HT-29 (cell line): ENCODE results near the gene TERB1. TPM values are rescaled to one million over a fixed set of nuclear protein-coding genes. Genes with fewer than 3 reads are reported as not detected.

Experiments
- DNase-seq: peaks from one replicate; pipeline ENCODE4 v3.0.0-alpha.2; 2015; ENCODE audit warnings: low spot score
- total RNA-seq: library from RNA; depleted of rRNA; stranded (reverse); fragments of >200 nt; shearing (Covaris generic); gene quantifications from 2 replicates; pipeline ENCODE4 v1.2.3, GENCODE V29; 2014; rRNA removed

TERB1 gene, protein sequence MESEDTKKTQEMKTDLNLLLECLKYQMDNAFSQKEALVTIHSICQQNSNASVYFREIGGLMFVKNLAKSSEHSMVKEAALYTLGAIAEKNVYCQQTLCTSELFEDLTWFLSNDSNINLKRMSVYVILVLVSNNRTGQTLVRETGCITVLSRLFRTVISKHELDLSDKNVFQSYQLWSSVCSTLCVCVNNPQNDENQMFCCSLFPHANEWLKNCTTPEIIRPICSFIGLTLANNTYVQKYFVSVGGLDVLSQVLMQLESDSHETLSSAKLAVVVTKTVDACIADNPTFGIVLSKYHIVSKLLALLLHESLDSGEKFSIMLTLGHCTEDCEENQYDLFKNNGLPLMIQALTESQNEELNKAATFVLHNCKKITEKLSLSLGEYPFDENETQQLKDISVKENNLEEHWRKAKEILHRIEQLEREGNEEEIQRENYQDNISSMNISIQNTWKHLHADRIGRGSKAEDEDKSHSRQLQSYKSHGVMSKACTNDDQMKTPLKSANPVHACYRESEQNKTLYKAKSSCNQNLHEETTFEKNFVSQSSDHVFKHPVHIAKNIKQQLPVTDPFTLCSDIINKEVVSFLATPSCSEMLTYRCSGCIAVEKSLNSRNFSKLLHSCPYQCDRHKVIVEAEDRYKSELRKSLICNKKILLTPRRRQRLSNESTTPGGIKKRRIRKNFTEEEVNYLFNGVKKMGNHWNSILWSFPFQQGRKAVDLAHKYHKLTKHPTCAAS
- total RNA-seq: not detected in 2 replicates

GRCh38 chr16:66801320-66802105, at the start of gene TERB1:
TSS of gene TERB1 (minus strand) at chr16:66801584. CDS start at chr16:66796798, 4,786 bp downstream.
- DNase-seq: no peak

GRCh38 chr16:66850115-66850815, 48.9 kb upstream of the TERB1 start:
- DNase-seq: no peak

GRCh38 chr16:66849549-66849948, 48.2 kb upstream of the TERB1 start:
- DNase-seq: no peak

- no peak for DNase-seq
These were observed 47.6 kb upstream of the TERB1 start for GRCh38 chr16:66849021-66849420.

- DNase-seq: no peak
These were observed 46.8 kb upstream of the TERB1 start for GRCh38 chr16:66848172-66848571.

DNA sequence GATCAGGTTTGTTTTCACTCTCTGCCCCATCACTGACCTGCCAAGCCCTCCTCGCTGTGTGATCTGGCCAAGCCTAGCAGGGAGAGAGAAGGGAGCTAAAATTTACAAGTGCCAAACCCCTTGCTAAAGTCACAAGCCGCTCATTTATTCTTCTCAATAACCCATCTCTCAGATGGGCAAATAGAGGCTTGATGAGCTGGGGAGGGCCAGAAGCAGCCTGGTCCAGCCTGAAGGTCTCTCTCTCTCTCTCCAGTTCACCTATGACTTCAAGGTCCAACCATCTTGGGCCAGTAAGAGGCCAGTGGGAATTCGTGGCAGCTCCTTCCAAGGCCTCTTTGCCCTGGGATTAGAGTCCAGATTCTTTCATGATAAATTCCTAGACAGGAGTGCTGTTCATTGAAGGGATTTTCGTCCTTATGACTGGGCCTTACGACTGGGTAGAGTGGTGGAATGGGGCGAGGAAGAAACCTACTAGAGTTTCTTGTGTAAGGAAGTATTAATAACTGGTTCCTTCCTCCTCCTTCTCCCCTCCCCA, 46.2 kb upstream of the TERB1 start:
- no peak for DNase-seq

GRCh38 chr16:66846831-66847230, 45.4 kb upstream of the TERB1 start:
- no peak for DNase-seq

DNA sequence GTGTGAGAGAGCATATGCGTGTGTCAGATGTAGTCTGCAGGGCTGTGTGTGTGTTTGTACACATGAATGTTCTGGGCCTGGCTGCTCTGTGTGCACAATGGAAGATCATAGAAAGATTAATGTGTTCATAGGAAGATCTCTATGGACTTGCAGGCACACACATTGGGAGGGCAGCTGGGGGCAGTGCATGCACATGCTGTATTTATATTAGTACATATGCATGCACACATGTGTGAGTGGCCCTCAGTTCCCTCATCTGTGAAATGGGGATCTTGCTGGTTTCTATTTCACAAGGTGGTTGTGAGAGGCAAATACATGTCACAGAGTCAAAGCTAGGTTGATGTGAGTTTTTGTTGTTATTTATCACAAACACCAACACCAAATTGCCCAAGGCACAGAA, 44.9 kb upstream of the TERB1 start:
- no peak for DNase-seq

DNA sequence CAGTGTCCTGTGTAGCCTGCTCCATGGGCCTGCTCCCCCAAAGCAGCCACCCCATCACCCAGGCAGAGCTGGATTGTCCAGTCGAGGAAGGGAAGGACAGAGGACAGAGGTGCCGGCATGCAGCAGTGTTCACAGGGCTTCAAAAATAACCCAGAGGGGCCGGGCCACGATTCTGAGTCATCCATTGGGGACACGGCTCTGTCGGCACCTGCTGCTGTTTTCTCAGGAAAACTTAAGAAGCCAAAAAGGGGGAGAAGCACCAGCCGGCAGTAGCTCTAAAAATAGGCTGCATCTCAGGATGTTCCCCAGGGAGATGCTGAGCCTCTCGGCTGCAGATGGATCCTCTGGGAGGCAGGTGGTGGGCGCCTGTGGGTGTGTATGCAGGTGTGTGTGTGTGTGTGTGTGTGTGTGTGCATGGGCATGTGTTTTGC, 44.4 kb upstream of the TERB1 start:
- DNase-seq: no peak

DNA sequence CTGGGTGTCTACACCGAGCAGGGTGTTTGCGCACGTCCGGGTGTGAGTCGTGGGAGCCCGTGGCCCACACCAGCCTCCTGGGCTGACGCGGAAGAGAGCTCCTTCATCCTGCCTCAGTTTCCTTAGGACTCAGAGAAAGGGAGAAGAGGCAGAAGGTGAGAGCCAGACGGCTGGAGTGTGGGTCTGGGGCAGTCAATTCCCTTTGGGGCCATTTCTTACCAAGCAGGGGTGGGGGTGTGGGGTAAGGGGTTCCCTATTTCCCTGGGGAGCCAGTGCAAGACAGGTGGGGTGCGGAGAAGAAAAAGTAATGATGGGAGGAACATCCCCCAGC, 43.7 kb upstream of the TERB1 start:
- DNase-seq: no peak

- no peak for DNase-seq
These were observed 43.1 kb upstream of the TERB1 start, which contains the start of gene CA7 for GRCh38 chr16:66844342-66845079. TSS of gene CA7 (plus strand) at chr16:66844414. CDS start at chr16:66844488, 74 bp downstream.

DNA sequence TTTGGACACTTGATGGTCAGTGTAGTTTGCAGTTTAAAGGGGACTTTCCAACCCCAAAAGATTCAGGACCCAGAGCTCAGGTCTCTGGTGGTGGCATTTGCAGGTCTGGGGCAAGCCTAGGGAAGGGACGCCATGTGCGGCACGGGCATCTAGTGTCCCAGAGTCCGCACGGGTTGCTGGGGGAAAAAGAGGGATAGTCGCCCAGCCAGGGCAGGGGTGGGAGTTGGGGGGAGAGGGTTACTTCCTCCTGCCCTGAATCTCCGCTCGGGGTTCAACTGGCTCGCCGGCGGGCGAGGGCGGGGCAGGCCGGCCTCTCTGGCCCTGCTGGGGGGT, 42.6 kb upstream of the TERB1 start:
- no peak for DNase-seq

DNA sequence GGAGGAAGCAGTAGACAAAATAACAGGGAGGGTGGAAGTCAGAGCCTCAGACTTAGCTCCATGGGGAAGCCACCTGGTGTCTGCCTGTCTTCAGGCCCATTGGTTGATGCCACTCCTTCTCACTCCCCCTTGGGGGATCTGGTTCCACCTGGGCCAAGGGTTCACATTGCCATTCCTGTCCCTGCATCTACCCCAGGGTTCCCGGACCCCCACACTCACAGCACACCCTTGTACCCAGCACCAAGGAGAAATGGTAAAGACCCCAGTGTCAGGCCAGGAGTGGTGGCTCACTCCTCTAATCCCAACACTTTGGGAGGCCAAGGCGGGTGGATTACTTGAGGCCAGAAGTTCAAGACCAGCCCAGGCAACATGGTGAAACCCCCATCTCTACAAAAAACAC, 41.8 kb upstream of the TERB1 start:
- no peak for DNase-seq

- no peak for DNase-seq
These were observed 41.4 kb upstream of the TERB1 start for GRCh38 chr16:66842765-66843164.

DNA sequence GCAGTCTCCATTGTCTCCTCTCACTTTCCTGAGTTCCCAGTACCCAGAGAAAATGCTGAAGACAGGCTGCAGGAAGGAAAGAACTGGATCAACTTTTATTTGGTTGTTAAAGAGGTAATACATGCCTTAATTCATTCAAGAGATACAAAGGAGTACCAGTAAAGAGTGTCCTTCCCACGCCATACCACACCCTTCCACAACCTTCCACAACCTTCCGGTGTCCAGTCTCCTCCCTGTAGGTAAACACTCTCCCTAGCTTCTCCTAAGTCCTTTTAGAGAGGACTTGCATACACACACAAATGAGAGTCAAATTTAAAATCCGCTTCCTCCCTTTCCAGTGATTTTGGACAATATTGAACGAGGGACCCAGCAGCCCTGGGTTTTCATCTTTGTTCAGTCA, 40.0 kb upstream of the TERB1 start:
- DNase-seq: no peak

DNA sequence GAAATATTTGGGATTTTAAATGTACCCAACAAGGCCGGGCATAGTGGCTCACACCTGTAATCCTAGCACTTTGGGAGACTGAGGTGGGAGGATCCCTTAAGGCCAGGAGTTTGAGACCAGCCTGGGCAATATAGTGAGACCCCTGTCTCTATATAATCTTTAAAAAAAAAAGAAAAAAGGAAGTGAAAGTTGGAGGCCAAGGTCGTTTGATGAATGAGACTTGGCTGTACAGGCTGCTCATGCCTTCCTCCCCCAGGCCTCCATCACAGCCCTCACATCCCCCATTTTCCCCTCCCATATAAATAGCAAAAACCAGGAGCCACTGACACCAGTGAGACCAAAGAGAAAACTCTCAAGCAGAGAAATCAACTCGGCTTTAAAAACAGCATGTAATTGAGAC, 39.5 kb upstream of the TERB1 start:
- DNase-seq: no peak

DNA sequence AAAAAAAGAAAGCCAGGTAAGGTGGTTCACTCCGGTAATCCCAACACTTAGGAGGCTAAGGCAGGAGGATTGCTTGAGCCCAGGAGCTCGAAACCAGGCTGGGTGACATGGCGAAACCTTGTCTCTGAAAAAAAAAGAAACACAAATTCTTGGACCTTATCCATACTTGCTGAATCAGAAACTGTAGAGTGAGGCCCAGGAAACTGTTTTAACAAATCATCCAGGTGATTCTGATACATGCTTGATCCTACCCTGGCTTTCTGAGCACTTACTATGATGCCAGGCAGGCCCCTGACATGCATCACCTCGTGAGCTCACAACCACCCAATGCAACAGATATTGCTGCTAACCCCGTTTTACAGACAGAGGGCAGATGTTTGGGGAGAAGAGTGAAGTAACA, 33.4 kb upstream of the TERB1 start:
- no peak for DNase-seq

DNA sequence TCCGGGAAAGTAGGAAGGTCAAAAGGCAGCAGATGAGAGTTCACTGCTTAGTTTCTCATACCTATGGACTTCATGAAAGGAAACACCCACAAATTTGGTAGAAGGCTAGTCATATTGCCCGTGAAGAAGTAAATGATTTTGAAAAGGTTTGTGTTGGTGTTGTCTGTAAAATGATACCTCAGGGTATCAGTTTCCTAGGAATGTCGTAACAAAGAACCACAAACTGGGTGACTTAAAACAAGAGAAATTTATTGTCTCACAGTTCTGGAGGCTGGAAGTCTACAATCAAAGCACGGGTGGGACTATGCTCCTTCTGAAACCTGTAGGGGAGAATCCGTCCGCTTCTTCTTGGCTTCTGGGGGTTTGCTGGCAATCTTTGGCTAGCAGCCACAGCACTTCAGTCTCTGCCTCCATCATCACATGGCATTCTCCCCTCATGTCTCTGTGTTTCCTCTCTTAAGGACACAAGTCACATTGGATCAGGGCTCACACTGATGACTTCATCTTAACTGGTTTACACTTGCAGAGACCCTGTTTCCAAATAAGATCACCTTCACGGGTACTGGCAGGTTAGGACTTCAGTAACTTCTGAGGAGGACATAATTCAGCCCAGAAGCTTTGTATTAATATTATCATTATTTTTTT, 31.4 kb upstream of the TERB1 start:
- no peak for DNase-seq

DNA sequence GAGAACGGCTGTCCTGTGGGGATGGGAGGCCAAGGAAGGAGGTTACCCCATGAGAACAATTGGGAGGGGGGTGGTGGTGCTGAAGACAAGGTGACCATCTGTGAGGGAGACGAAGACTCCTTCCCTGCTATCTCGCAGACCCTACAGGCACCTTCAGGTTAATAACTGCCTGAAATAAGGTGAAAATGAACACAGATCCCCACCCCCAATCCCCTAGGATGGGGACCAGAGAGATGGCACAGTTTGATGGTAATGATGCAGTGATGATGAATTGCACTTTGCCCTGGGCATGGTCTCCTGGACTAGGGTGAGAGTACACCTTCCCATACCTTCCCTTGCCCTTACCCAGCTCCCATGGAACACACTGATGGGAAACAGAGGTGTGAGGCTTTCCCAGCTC, 30.8 kb upstream of the TERB1 start:
- no peak for DNase-seq
